Middle frontal gyrus (tissue), 1 donor: ENCODE measurements around the gene LDHD.
A peak's percentile ranks its signal among the peaks of the same experiment; 100 is the strongest.
"Not testable (repeated sequence)": the region's sequence is repeated elsewhere in the genome, so short reads cannot be mapped to it uniquely, and the experiment has no call there.

ENCODE experiments used
- DNase-seq: peaks from one replicate; pipeline ENCODE4 v3.0.0-alpha.2; 2015; ENCODE audit warnings: low spot score; ENCODE audit errors: extremely low spot score

The LDHD gene

DNA sequence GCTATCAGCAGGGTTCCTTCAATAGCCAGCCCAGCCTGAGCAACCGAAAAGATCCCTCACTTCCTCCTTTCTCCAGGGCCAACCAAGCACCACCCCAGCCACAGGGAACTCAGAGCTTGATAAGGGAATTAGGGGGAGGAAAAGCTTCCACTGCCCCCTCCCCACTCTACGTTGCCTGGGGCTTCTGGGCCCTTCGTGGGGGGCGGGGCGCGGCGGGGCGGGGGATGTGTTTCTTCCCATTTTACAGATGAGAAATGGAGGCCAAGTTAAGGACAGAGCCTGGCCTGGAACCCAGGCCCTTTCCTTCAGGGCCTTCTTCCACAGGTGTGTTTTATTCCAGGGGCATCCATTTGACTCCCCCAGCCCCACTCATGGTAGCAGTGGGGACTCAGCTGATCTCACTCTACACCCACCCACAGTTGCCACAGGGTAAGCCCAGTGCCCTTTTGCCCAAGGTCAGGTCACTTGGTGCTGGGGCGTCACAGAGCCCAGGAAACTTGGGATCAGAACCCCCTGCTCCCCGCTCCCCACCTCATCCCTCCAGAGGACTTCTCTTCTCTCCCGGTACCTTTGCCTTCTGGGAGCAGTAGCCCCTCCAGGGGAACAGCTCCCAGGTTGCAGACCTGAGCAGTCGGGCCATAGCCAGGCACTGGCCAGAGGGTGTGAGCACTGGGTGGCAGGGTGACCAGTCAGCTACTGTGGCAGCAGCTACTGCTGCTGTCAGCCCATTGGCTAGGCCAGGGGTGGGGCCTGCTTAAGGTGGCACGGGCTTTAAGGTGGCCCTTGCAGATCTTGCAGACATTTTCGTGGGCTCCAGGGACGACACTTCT is at the start of gene LDHD:
Gene LDHD (minus strand): TSS at position 700 of the 830 bp plus-strand sequence. CDS start 60 bp downstream, at position 640.
- DNase-seq: peak; percentile 60

DNA sequence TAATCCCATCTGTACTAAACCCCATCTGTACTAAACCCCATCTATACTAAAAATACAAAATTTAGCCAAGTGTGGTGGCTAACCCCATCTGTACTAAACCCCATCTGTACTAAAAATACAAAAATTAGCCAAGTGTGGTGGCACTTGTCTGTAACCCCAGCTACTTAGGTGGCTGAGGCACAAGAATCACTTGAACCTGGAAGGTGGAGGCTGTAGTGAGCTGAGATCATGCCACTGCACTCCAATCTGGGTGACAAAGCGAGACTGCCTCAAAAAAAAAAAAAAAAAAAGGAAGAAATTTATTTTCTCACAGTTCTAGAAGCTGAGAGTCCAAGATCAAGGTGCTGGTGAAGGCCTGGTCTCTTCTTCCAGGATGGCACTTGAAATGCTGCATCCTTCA is 43.8 kb upstream of the LDHD start:
- no peak for DNase-seq

DNA sequence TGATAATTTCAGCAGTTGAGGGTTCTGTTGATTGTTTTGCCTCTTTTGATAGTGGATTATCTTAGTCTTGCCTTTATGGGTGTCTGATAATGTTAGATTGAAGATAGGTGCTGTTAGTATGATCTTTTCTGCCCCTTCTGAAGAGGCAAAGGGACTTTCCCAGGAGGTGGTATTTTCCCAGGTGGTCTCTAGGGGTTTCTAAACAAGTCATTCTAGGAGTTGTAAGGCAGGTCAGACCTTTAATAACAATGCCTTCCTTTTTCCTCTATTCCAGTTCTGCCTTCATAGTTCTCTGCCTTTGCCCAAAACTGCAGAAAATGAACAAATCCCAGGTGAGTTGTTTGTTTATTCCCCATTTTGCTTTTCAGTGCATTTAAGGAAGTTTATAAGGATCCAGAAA is 36.1 kb upstream of the LDHD start:
- no peak for DNase-seq

DNA sequence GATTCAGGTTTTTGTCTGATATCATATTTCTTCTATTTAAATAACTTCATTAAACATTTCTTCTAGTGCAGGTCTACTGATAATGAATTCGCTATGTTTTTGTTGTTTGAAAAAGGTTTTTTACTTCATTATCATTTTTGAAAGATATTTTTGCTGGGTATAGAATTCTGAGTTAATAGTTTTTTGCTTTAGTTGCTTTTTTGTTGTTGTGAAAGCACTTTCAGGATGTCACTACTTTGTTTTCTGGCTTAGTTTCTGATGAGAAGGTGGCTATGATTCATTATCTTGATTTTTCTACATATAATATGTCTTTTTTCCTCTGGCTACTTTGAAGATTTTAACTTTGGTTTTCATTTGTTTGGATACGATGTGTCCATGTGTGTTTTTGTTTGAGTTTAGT is 35.2 kb upstream of the LDHD start:
- no peak for DNase-seq

DNA sequence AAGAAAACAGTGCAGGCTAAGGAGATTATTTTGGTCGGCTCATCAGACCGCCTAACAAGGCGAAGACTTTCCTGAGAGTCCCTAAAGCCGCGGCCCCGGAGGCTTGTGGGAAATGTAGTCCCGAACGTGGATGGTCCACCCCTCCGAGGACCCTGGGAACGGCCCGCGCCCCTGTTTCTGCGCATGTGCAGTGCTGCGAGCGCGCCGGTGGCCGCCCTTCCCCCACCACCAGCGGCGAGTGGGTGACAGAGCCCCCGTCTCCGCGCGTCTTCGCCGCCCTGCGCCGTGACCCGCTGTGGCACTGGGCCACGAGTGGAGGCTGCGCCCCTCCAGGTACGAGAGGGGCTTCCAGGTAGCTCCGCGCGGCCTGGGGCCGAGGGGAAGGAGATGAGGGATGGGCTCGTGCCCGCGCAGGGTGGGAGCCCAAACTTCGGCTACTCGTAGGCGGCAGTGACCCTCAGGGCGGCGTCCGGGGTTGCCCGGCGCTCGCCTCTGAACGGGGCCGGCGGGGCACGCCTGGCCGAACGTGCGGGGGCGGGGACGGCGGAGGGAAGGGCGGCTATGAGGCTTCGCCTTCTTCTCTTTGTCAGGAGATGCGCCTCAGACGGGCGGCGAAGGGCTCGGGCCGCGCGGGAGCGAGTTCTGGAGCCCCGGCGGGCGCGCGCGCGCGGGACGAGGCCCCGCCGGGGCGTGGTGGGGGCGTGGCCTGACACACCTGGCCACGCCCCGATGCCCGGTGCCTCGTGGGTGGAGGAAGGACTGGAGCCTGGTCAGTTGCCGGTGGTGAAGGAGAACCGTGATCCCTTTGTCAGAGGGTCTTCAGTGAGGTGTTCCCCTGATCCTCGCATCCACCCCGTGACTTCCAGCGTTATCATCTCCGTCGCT is 32.0 kb upstream of the LDHD start, which contains the start of gene ZFP1:
Gene ZFP1 (plus strand): TSS at position 214 of the 885 bp plus-strand sequence. CDS start 4,428 bp downstream, outside the sequence.
- peak; percentile 83 for DNase-seq

DNA sequence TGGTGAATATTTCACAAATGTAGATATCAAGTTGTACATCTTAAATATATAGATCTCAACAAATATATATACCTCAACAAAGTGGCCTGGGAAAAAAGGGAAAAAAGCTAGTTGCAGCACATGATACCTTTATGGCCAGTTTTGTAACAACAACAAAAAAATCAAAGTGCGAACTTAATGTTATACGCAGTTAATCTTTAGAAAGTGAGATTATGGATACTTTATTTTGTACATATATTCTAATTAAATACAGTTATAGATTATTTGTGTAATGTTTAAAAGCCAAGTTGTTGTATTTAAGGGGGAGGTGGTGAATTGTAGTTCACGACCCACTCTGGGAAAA is 31.4 kb upstream of the LDHD start:
- DNase-seq: no peak

DNA sequence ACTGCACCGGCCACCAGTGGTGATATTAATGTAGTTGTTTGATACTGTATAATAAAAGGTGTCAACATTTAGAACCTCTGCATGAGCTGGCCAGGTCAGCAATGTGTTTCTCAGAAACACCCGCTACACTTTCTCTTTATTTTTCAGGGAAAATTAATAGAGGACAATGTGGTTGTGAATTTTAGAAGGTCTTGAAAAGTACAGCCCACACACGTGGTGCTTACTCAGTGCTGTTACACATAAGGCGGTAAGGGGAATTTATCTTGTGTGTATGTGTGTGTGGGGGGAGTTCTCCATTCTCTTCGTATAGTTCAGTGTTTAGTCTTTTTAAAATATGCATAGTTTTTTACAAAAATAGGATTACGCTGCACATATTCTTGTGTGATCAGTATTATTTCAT is 27.4 kb upstream of the LDHD start:
- no peak for DNase-seq

DNA sequence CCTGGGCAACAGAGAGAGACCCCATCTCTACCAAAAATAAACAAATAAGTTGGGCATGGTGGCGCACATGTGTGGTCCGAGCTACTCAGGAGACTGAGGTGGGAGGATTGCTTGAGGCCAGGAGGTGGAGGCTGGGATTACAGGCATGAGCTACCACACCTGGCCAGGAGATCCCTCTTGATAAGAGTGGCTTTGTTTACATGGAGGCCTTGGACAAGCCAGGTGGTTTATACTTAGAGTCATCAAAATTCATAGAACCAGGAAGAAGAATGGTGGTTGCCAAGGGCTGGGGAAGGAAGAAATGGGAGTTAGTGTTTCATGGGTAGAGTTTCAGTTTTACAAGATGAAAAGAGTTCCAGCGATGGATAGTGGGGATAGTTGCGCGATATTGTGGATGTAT is 22.9 kb upstream of the LDHD start:
- no peak for DNase-seq

DNA sequence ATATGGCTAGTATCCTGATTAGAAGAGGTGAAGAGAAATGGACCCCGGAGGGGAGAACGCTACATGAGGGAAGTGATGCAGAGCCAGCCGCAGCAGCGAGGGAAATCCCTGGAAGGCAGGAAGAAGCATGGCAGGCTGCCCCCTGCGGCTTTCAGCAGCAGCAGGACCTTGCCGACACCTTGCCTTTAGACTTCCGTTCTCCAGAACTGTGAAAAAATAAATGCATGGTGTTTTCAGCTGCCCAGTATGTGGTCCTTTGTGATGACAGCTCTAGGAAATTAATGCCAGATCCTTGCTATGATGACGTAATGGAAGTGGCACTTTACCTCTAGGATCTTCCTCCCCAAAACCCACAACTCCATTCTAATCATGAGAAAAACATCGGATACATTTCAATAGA is 22.1 kb upstream of the LDHD start:
- no peak for DNase-seq

DNA sequence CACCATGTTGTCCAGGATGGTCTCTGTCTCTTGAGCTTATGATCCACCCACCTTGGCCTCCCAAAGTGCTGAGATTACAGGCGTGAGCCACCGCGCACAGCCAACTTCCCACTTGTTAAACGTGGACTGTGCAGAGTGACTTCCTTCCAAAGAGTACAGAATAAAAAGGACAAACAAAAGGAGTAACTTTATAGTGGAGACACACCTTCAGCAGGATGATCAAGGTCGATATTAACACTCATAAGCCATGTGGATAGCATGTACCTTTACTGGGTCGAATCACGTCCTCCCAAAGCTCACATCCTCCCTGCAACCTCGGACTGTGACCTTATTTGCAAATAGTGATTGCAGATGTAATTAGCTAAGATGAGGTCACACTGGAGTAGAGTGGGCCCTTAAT is 21.7 kb upstream of the LDHD start:
- DNase-seq: no peak

DNA sequence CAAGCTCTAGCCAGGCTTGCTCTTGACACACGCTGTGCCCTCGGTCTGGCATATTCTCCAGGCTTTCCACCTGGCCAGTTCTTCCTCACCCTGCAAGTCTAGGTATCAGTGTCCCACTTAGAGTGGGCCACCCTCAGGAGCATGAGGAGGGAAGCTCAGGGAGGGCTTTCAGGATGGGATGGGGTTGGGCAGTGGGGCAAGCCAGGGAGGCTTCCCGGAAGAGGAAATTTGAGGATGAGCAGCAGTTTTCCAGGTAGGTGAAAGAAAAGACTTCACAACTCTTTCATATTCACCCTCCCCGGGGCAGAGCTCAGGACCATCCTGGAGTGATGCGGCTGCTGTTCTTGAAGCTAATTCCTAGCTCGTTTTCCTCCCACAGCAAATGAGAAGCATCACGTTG is 14.5 kb upstream of the LDHD start:
- no peak for DNase-seq

DNA sequence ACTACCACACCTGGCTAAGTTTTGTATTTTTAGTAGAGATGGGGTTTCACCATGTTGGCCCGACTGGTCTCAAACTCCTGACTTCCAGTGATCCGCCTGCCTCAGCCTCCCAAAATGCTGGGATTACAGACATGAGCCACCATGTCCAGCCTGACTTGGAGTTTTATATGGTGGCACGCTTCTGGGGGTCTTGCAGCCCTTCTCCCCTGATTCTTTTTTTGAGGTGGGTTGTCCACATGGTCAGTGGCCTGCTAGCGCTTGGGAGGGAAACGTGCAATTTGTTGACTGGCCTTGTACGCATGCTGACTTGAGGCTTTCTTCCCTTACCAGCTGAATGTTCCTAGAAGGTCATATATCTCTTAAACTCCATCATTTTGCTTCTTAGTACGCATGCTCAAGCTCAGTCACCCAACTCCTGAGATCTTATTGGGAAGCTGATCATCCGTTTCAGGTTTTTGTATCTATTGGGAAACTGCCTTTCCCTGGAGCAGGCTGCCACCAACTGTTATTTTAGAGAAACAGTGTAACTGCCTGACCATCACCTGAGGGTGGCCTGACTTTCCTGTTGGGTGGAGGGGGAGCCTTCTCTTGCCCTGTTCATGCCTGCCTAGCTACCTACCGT is 13.7 kb upstream of the LDHD start:
- DNase-seq: no peak

DNA sequence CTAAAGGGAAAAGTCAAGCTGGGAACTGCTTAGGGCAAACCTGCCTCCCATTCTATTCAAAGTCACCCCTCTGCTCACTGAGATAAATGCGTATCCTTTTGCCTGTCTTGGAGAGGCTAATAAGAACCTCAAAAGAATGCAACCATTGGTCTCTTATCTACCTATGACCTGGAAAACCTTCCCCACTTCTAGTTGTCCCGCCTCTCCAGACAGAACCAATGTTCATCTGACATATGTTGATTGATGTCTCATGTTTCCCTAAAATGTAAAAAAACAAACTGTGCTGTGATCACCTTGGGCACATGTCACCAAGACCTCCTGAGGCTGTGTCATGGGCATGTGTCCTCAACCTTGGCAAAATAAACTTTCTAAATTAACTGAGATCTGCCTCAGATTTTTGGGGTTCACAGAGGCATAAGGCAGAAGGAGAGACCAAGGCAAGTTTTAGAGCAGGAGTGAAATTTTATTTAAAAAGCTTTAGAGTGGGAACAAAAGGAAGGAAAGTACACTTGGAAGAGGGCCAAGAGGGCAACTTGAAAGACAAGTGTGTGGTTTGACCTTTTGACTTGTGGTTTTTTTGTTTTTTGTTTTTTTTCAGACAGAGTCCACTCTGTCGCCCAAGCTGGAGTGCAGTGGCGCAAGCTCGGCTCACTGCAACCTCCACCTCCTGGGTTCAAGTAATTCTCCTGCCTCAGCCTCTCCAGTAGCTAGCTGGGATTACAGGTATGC is 13.0 kb upstream of the LDHD start:
- not testable (repeated sequence) for DNase-seq

DNA sequence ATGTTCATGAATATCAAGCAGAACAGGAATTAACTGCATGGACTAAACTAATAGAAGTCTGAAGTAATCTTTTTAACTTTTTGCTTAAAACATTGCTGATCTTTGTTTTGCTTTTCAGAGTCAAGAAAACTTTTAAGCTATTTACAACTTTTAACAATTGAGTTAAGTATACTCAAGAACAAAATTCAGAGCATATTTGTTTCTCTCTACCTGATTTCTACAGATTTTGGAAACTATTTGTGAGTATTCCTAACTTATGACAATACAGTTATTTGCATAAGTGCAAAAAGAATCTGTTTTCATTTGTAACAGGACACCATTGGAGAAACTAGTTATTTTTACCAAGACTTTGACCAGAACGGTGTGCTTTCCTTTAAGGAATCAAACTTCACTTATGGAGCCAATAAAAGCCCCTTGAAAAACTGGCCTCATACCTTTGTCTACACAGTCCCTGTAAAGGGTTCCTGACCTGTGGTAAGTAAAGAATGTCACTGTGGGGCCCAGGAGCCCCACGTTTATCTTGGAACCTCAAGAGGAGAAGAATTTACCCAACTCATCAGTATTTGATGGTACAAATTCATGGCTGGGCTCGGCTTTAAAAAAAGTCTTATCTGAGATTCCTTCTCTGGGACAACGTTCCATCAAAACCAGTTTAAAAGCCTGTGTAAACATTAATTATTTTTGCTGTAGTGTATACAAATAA is 11.3 kb upstream of the LDHD start:
- no peak for DNase-seq

DNA sequence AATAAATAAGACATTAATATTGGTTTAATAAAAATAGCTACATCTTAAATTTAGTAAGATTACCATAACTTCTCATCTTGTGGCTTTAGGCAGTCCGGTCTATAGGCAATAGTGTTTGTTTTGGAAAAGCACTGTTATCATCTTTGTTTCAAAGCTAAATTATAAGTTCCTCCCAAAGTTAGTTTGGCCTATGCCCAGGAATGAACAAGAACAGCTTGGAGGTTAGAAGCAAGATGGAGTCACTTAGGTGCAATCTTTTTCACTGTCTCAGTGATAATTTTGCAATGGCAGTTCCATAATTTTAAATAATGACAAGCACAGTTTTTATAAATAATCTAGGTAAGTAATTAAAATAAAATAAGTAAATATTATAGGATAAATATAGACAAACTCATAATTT is 6.0 kb upstream of the LDHD start:
- DNase-seq: no peak

DNA sequence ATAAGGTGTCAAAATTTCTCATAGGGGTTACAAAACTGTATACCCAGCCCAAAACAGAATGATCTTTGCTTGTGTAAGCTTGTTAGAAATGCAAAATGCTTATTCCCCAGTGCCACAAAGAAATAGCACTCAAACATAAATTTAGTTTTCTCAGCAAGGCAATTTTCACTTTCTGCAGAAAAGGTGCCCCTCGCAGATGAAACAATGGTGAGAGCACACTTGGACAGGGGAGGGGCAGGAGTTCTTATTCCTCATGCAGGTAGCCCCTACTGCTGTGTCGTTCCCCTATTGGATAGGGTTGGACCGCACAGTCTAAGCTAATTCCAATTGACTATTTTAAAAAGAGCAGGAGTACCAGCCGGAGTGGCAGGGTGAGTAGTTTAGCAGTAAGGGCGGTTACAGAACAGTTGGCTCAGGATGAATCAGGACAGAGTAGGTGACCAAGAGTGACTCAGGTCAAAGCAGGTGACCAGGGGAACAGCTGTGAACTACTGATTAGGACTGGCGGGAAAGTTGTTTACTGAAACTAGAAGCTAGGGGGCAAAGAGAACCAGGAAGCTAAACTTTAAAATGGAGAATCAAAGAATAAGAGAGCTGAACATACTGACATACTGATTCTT is 5.5 kb upstream of the LDHD start:
- DNase-seq: no peak

DNA sequence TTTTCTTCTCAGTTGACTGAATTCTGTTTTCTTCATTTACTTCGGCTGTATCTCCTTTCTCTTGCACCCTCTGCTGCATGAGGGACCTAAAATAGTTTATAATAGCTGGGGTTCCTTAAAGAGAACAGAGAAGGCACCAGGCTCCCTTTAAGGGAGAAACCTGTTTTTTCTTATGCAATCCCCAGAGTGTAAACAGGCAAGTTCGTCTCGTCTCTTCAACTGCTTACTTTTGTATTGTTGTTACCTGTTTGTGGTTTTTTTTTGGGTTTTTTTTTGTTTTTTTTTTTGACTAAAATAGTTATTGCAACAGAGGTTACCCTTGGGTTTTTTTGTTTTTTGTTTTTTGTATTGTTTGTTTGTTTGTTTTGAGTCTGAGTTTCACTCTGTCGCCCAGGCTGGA is 3.7 kb upstream of the LDHD start:
- no peak for DNase-seq

DNA sequence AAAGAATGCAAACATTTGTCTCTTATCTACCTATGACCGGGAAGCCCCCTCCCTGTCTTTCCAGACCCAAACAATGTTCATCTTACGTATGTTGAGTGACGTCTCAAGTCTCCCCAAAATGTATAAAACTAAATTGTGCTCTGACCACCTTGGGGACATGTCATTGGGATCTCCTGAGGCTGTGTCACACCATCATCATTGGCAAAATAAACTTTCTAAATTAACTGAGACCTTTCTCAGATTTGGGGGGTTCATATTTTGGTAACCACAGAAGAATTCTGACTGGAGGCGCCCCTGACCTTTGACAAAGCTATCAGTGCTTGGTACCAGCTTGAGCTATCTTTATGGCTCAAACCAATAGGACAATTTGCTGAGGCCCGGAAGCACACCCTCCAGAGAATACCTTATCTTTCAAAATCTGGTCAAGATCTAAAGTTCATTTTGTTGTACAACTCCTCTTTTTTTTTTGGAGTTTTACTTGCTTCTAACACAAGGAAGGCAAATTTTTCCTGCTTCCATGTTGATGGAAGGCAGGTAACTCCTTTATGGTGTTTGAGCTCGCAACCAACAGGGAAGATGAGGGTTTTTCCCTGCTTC is 2.5 kb upstream of the LDHD start:
- no peak for DNase-seq

DNA sequence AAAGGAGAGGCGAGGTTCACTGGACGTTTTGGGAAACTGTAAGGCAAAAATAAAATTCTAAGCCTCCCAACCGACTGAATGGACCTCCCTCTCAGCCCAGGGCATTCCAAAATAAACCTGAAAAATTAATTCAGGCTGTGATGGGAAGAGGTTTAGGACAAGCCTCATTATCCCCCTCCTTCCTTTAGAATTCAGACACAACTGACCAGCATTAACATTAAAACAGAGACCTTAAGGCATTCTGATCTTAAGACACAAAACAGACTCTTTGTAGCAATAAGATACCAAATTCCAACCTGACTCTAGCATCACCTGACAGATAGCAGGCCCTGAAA is 298 bp upstream of the LDHD start:
- DNase-seq: no peak
